Stimulated activated CD4-positive, alpha-beta T cell treated with anti-CD3 and anti-CD28 coated beads, Interleukin-15, amount 100 ng/mL, for 1 hour (primary cell): ENCODE results near the gene DRD3.

Experiments used
- DNase-seq, 2 donors: peaks; one replicate each; pipeline ENCODE4 v3.0.0-alpha.2; 2020; ENCODE audit warnings: low read depth in 1 of 2, low spot score in 1 of 2

The DRD3 gene

GRCh38 chr3:114186501-114186900 lies 7.6 kb upstream of the DRD3 start:
- DNase-seq, result no peak

GRCh38 chr3:114179575-114179974 lies 723 bp upstream of the DRD3 start:
- DNase-seq, result no peak

- DNase-seq, result no peak
These were observed 2.0 kb downstream of the DRD3 start for GRCh38 chr3:114176890-114177289.

GRCh38 chr3:114176487-114176886 lies 2.4 kb downstream of the DRD3 start:
- DNase-seq, result no peak

- DNase-seq, result no peak
These were observed 3.5 kb downstream of the DRD3 start for GRCh38 chr3:114175204-114175987.

GRCh38 chr3:114171677-114172076 lies 7.2 kb downstream of the DRD3 start:
- no peak for DNase-seq

GRCh38 chr3:114168150-114168549 lies 10.7 kb downstream of the DRD3 start:
- DNase-seq, result no peak

- DNase-seq, result no peak
These were observed 21.5 kb downstream of the DRD3 start for GRCh38 chr3:114157321-114157720.

- no peak for DNase-seq
These were observed 23.5 kb downstream of the DRD3 start for GRCh38 chr3:114155370-114155821.

GRCh38 chr3:114154321-114154821 lies 24.5 kb downstream of the DRD3 start:
- DNase-seq, result no peak

GRCh38 chr3:114152519-114153151 lies 26.2 kb downstream of the DRD3 start:
- peak; percentile 64 to 77 for DNase-seq

- DNase-seq, result no peak
These were observed 27.8 kb downstream of the DRD3 start for GRCh38 chr3:114151091-114151490.

GRCh38 chr3:114147251-114147650 lies 31.6 kb downstream of the DRD3 start:
- no peak for DNase-seq

GRCh38 chr3:114144909-114145688 lies 33.8 kb downstream of the DRD3 start:
- no peak for DNase-seq

- no peak for DNase-seq
These were observed 35.0 kb downstream of the DRD3 start for GRCh38 chr3:114143817-114144216.

- DNase-seq, result no peak
These were observed 39.0 kb downstream of the DRD3 start for GRCh38 chr3:114139836-114140235.

- DNase-seq, result no peak
These were observed 44.9 kb downstream of the DRD3 start for GRCh38 chr3:114133947-114134346.

- DNase-seq, result no peak
These were observed 46.4 kb downstream of the DRD3 start for GRCh38 chr3:114132500-114132899.

- DNase-seq, result no peak
These were observed 50.0 kb downstream of the DRD3 start for GRCh38 chr3:114128826-114129225.

- no peak for DNase-seq
These were observed 50.6 kb downstream of the DRD3 start for GRCh38 chr3:114128231-114128630.

- no peak for DNase-seq
These were observed 51.3 kb downstream of the DRD3 start for GRCh38 chr3:114127517-114127916.

- DNase-seq, result no peak
These were observed 52.4 kb downstream of the DRD3 start for GRCh38 chr3:114126461-114126860.
